Epidermal melanocyte (primary cell): ENCODE results near the gene CLASP1.

Experiments
- DNase-seq: peaks from one replicate; pipeline ENCODE4 v3.0.0; 2011; ENCODE audit warnings: low spot score; ENCODE audit not compliant: insufficient read length

The CLASP1 gene

DNA sequence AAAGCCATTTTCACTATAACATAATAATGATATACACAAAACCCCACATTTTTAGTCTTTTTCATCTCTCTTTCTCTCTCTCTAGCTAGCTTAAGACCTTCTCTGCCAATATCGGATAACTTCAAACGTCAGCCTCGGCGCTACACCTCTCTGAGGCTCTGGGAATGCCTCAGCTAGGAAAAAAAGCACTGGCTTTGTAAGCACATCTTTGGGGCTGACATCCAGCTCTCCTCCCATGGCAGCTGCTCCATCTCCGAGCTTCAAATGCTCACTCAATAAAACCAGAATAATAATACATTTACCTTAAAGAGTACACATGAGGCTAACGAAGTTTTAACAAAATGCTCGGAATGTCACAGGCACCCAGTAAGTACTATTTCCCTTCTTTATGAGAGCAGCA lies 107.8 kb downstream of the CLASP1 start:
- DNase-seq = no peak

DNA sequence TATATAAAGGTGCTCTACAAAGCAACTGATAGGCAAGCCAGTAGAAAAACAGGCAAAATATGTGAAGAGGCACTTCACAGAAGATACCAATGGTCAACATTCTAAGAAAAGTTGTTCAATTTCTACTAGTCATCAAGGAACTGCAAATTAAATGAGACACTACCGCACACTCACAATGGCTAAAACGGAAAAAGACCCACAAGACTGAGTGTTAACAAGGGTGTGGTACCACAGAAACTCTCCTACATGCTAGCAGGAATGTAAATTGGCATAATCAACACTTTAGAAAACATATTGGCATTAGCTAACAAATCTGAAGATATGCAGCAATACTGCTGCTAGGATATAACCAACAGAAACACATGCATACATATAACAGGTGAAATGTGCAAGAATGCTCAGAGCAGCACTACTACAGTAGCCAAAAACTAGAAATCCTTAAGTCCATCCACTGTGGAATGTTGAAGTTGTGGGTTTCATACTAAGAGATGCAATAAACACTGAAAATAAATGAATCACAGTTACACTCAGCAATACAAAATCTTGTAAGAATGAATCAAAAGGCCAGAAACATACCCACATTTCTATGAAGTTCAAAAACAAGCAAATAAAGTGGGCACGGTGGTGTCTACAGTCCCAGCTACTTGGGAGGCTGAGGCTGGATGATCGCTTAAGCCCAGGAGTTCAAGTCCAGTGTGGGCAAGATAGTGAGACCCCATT lies 109.4 kb downstream of the CLASP1 start:
- DNase-seq = no peak

DNA sequence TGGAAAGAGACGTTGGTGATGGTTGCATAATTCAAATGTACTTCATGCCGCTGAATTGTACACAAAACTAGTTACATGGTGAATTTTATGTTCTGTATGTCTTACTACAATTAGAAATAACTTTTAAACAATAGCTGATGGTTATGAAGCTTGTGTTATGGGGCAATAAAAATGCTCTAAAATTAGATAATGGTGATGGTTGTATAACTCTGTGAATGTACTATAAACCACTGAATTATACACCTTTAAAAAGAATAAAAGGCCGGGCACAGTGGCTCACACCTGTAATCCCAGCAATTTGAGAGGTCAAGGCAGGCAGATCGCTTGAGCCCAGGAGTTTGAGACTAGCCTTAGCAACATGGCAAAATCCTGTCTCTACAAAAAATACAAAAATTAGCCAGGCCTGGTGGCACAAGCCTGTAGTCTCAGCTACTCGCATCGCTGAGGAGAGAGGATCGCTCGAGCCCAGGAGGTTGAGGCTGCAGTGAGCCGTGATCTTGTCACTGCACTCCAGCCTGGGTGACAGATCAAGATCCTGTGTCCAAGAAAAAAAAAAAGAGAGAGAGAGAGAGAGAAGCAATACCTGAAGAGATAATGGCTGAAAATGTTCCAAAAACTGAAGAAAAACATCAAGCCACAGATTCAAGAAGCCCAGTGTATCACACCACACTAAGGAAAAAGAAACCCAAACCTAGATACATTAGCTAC lies 112.3 kb downstream of the CLASP1 start:
- DNase-seq = no peak

DNA sequence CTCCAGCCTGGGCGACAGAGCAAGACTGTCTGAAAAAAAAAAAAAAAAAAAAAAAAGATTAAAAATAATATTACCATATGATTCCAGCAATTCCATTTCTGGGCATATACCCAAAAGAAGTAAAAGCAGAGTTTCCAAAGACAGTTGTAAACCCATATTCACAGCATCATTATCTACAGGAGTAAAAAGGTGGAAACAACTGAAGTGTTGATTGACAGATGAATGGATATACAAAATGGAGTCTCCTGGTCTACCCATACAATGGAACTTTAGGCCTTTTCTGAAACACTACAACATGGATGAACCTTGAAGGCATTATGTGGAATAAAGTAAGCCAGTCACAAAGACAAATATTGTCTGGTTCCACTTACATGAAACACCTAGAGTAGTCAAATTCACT lies 112.9 kb downstream of the CLASP1 start:
- no peak for DNase-seq

DNA sequence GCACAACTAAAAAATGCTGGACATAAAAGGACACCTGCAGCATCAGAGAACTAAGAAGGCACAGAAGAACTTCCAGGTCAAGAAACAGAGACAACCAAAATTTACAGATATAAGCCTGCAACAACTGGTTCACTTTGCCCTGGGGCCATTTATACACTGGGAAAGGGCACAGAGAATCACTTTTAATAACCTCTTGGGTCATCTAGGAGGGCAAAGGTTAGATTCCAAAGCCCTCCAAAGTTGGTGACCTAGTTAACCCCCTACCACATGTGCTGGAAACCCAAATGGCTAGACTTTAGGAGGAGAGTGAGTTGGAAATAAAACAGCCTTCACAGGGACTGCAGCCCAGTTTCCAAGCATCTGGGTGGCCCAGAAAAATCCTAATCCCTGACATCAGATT lies 115.3 kb downstream of the CLASP1 start:
- no peak for DNase-seq

DNA sequence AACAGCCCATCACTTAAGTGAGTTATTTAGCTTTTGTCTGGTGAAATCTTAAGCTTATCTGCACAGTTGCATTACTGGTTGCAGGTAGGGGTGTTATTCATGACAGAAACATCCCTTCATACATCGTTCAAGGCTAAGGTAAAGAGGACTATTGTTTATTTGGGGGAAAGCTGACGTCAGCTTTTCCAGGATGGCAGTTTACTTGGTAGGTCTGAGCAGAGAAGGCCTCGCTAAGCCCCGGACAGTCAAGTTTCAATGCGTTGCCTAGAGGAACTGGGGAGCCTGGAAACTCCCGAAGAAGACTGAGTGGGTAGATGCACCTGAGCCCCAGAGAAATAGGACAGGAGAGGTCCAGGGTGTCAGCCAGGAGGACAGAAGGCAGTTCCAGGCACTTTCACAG lies 116.4 kb downstream of the CLASP1 start:
- DNase-seq = no peak

DNA sequence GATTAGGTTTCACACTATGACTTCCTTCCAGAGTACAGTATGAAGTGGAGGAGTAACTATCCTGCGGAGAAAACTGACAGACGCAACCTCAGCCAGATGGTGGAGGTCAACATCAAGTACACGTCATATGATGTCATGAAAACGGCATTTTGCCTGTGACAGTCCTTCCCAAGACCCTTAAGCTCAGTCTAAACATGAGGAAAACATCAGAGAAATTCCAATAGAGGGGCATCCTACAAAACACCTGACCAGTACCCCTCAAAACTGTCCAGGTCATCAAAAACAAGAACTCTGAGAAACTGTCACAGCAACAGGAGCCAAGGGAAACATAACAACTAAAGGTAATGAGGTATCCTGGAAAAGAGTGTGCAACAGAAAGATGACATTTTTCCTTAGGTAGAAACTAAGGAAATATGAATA lies 116.9 kb downstream of the CLASP1 start:
- DNase-seq = no peak

DNA sequence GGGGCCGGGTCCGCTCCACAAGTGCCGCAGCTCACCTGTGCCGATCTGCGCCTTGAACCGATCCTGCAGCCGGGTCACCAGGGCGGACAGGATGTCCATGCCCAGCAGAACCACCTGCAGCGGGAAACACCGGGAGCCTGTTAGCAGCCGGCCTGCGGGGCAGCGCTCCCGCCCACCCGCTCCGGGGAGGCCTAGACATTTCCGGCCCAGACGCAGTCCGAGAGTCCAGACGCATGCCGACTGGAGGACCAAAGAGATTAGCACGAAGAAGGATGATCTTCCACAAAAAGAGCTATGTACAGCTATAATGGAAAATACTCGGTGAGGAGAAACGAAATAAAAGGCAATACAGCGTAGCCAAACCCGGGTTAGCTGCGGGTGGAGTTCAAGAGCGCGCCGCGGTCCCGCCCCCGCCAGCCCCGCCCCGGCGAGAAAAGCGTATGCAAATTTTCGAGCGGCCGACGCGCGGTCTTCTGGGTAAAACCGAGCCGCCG lies 119.0 kb downstream of the CLASP1 start:
- DNase-seq = peak; percentile 29

DNA sequence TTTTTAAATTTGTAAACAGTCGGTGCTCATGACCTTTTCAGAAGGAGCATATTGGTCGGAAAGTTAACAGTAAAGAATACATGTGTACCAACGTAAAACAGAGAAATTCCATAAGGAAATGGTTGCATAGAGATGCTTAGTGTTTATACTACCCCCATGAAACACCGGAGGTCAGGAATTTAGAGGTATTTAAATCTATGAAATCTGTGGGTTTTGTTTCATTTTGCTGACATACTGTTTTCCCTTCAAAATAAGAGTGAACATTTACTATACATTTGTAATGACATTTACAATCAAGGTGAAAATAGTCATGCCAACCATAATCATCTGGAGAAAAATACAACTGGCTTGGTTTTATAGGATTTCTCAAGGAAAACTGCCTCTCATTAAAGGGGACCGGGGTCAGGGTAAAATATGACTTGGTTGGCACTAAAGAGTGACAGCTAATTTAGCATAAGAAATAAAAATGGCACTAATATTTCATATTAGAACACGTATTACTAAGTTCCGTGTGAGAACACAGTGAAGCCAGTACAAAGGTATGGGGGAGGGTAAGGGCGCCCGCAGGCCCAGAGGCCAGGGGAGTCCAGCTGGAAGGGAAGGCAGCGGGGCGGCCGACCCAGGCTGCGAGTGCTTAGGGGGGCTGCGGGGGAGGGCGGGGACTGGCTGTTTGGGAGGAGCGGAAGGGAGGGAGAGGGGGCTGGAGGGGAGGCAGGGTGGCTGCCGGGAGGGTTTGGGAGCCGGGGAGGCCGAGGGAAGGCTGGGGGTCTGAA lies 119.6 kb downstream of the CLASP1 start:
- no peak for DNase-seq

DNA sequence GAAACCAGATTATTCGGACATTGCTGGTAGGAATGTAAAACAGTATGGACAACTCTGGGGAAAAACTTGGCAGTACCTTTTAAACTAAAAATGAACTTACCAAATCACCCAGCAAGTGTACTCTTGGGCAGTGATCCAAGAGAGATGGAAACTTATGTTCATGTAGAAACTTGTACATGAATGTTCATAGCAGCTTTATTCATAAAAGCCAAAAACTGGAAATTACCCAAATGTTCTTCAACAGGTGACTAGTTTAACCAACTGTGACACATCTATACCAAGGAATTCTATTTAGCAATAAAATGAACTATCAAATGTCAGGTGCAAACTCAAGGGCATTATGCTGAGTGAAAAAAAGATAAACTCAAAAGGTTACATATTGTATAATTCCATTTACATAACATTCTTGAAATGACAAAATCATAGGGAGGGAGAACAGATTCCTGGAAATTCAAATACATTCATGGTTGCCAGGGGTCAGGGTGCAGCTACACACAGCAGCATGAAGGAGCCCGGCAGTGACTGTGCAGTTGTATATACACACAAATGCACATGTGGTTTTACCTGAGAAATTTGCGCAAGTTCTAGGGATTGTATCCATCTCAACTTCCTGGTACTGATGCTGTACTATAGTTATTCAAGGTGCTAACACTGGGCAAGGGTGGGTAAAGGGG lies 122.1 kb downstream of the CLASP1 start:
- DNase-seq = no peak

DNA sequence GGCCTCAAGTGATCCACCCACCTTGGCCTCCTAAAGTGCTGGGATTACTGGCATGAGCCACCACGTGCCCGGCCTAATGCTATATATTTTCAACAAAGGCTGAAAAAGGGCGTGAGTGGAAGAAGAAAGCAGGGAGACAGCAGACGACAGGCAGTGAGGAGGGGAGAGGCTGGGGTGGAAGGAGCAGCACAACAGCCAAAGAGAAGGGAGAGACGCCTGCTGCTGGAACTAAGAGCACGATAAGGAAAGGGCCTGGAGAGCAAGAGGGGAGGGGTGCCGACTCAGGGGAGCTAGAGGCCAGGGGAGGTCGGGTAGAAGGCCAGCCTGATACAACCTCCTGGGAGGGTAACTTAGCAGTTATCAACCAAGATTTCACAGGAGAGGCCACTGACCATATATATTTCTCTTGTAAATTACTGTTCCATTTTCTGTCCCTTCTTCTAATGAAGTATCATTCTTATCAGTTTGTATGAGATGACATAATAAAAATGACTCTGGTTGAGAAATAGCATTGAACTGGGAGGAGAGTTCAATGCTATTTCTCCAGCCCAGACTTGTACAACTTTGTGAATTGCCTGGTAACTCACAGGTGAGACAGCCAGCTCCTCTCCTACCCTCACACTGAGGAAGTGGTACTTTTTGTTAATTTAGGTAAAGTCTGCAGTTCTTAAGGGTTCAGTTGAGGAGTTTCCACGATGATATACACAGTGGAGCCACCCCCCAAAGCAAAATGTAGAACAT lies 124.4 kb downstream of the CLASP1 start:
- DNase-seq = no peak

DNA sequence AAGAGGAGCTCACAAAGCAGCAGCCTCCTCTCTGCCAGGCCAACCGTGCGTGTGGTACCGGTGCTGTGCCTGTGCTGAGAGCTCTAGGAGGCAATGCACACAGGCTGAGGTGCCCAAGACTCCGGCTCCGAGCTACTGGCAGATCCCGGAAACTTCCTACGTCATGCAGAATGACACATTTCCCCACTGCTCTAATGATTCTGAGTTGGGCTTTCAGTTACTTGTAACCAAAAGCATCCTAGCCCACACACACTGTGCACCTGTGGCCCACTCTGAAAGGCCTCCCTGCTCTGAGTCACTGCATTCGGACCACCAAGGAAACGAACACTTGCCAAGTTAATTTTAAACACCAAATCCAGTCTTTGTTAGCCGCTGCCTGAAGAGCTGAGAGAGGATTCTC lies 127.9 kb downstream of the CLASP1 start:
- no peak for DNase-seq

DNA sequence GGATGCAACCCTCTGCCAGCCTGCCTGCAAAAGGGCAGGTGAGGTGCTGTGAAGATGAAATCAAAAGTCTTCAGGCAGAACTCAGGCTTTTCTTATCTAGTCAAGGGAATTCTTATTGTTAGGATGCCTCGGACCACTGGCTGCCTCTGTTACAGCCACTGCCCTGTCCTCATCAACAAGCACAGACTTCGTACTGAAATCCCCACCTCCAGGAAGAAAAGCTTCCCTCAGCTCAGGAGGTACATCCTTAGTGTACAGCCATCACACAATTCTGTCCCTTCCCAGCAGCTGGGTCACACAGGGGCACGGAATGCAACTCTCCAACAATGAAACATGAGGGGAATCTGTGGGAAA lies 128.6 kb downstream of the CLASP1 start:
- DNase-seq = no peak

DNA sequence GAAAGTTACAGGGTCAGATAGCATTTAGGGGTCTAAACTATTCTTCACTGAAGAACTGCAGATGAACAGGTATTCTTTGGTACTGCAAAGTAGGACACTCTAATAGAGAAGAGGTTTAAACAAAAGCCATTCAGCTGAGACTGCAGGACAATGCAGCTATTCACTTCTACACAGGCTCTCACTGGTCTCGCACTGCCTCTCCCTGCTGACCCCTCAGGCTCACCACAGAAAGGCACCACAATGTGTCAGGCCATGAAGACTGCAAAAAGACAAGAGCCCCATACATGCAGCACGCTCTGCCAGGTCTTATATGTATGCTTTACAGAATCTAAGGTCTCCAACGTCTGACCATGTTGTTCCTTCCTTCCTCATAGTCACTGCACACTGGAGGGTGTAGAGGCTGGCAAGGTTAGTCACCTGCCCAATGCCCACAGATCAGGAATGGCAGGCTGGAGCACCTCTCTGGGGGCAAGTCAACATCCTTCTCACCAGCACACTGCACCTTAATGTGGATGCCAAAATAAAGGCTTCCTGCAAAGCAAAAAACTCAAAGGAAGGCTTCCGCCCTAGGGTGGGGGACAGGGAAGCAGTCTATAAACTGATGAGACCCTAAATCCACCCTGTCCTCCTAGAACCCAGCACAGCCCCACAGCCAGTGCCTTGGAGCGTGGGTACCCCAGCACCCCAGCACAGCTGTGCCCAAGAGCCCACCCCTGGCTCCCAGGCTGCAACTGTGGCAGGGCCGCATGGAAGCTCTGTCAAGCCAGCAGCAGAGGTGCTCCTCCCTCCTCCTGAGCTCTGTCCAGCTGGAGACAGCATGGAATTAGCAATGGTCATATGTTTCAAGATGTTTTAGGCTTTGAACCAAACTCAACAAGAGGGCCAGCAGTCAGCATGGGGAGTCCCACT lies 129.3 kb downstream of the CLASP1 start:
- peak; percentile 64 for DNase-seq

DNA sequence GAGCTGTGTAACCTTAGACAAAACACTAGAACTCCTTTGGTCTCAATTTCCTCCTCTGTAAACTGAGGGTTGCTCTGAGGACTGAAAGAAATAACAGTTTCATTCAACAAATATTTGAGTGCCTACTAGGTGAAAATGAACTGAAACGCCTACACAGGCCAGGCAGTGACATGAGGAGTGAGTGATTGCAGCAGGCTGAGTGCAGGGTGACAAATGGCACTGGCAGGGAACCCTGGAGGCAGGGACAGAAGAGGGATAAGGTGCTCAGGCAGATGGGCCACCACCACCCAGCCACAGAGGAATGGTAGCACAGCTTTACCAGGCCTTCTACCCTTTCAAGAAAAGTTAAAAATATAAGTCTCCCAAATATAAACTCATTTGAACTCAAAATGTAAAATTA lies 130.1 kb downstream of the CLASP1 start:
- DNase-seq = no peak

DNA sequence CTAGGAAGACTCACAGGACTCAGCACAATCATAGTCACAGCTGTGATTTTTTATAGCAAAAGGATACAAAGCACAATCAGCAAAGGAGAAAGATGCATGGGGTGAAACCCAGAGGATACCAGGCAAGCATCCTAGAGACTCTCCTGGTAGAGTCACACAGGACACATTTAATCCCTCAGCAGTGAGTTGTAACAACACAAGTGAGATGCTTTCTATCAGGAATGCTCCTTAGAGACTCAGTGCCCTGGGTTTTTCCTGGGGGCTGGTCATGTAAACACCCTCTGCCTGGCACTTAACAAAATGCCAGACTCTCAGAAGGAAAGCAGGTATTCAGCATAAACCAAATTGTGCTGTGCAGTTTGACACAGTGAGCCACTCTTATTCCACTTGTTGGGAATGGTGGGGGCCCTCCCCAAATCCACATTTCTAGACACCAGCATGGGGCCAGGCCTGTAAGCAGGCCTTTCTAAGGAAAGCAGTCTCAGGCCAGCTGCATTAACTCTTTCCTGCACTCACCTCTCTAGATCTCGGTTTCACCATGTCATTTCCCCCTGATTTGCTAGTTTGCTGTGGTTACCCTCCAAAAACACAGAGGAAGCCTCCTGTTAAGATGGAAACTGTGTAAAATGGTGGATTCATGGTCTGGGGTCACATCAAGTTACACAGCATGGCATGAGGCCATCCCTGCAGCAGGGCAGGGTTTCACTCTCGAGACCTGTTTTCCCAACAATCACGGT lies 135.5 kb downstream of the CLASP1 start:
- no peak for DNase-seq

DNA sequence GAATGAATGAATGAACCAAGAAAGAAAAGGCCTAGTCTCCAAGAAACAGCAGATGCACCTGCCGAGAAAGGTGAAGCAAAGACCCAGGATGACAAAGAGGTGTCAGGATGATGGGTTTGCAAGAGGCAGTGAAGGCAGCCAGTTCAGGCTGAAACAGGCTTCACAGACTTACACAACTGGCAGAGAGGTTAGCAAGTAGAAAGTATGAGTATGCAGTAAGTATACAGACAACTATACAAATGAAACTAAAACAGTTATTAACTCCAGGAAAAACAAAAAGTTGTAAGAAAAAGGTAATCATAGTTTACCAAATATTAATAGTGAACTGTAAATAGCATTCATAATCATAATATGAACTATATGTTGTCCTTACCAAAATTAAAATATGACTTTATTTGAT lies 138.4 kb downstream of the CLASP1 start:
- no peak for DNase-seq

DNA sequence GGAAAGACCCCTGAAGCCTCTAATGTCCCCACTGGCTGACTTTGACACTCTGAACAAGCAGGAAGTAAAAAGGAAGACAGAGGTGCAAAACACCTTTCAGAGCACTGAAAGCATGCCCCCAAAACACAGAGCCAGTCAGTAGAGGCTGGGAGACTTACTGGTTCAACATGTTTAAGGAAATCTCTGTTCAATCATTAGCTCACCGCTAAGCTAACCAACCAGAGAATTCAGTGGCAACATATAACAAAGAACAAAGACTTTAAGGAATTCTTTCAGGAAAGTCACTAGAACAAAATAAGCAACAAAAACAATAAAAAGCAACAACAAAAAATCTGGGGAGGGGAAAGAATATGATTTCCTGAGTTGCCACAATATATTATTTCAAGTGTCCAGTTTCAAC lies 142.6 kb downstream of the CLASP1 start:
- DNase-seq = no peak

DNA sequence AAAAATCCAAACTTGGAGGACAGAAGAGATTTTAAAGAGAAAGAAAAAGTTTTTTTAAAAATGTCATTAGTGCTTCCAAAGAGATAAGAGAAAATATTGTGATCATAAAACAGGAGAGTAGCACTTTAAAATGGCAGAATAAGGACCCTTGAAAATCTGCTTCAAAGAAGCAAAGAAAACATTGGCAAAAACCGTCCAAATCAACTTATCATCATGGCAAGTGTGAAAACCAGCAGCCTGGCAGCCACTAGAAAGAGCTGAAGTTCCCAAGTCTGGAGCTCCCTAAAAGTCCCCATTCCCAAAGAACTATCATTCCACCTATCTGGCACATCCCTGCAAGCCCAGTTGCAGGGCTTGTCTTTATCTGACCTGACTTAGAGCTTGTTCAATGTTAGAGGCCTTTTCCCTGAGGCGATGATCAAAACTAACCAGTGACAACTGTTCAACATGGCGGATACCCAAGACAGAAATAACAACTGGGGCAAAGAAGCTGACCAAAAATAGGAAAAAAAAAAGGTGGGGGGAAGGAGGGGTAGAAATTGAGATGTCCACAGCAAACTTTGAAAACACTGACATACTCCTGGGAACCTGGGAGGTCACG lies 143.2 kb downstream of the CLASP1 start:
- no peak for DNase-seq
